OCI-LY3 (cell line): Measurements from ENCODE around the gene CAST.

Source experiments
- H2AFZ ChIP-seq: fragments of 200-600, 300-600 bp; shearing (Covaris generic); 2 replicates; pipeline ENCODE4 v1.6.0; 2014; ENCODE audit warnings: antibody characterized with exemption, low read depth, low read length
- H3K27ac ChIP-seq: fragments of 200-600, 300-600 bp; sonication (generic); 2 replicates; pipeline ENCODE4 v1.5.1; 2014; ENCODE audit warnings: mild to moderate bottlenecking, low read length, moderate library complexity, mixed read lengths
- H3K27me3 ChIP-seq: fragments of 200-600, 300-600 bp; sonication (generic); 2 replicates; pipeline ENCODE4 v1.6.1; 2014; ENCODE audit warnings: low read depth, low read length, mixed read lengths
- H3K36me3 ChIP-seq: fragments of 200-600, 300-600 bp; sonication (generic); replicated peaks from 2 replicates; pipeline ENCODE3; 2014; ENCODE audit warnings: low read depth, low read length, mixed read lengths
- H3K4me1 ChIP-seq: fragments of 300-600, 200-600 bp; sonication (generic); 2 replicates; pipeline ENCODE4 v1.6.1; 2014; ENCODE audit warnings: low read length, mixed read lengths
- H3K4me2 ChIP-seq: fragments of 200-600, 300-600 bp; sonication (generic); 2 replicates; pipeline ENCODE4 v1.6.1; 2014; ENCODE audit warnings: low read length, mixed read lengths
- H3K4me3 ChIP-seq: fragments of 300-600, 200-600 bp; sonication (generic); 2 replicates; pipeline ENCODE4 v1.5.1; 2014; ENCODE audit warnings: antibody characterized with exemption, mild to moderate bottlenecking, low read length, moderate library complexity
- H3K79me2 ChIP-seq: fragments of 300-600, 200-600 bp; shearing (Covaris generic); 2 replicates; pipeline ENCODE4 v1.6.1; 2014; ENCODE audit warnings: mild to moderate bottlenecking, low read length, mixed read lengths
- H3K9ac ChIP-seq: fragments of 300-600, 200-600 bp; shearing (Covaris generic); 2 replicates; pipeline ENCODE4 v1.6.0; 2014; ENCODE audit warnings: mild to moderate bottlenecking, low read length, moderate library complexity
- H3K9me3 ChIP-seq: fragments of 200-600, 300-600 bp; shearing (Covaris generic); 2 replicates; pipeline ENCODE4 v1.6.1; 2014; ENCODE audit warnings: low read length, mixed read lengths; ENCODE audit not compliant: insufficient read depth
- H4K20me1 ChIP-seq: fragments of 200-600, 300-600 bp; sonication (generic); 2 replicates; pipeline ENCODE4 v1.6.1; 2016; ENCODE audit warnings: low read length, mixed read lengths; ENCODE audit not compliant: insufficient read depth
- EZH2phosphoT487 ChIP-seq: fragments of 200-600 bp; shearing (Covaris generic); IDR thresholded peaks from 2 replicates; pipeline ENCODE4 v1.6.1; 2018; ENCODE audit warnings: antibody characterized with exemption, mixed run types, low read depth
- TF ChIP-seq, protein P1 (sequence below): fragments of 200-600, 300-600 bp; sonication (generic); IDR thresholded peaks from 2 replicates; pipeline ENCODE4 v1.5.1; 2014; ENCODE audit warnings: antibody characterized with exemption, low read length, low read depth

The CAST gene

DNA sequence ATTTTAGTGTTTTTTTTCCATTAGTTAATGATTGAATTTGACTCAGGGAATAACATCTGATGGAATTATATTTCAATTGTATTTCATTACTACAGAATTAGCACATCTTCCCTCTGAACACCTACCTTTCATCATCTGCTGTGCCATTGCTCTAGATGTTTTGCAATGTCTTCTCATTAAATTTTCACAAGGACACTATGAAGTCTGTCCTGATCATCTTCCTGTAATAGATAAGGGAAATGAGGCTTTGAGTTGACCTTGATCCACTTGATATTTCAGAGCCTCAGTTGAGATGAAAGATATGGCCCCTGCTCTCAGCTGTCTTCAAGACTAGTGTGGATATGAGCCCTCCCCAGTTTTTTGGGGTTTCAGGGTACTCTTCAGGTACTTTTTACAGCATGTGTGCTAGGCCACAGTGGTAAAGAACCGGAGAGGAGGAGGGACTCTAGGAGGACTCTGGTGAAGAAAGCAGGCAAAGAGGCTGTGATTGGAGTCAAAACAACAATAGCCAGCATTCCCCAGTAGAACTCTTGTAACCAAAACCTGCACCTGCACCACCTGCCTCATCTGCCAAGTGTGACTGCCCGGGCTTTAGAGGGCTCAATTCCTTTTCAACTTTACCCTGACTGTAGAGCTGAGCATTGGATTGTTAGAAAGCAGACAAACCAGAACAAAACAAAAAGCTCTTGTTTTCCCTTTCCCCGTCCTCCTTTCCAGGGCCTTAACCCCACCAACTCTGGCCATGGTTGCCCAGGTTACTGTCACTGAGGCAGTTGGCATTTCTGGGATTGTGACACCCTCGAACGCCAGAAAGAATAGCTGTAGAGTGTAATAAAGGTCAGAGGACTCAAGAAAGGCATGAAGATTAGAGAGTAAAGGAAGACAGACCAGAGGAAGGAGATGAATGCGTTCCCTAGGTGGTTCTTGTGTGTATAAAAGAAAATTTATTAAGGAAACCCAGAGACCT lies 89.3 kb downstream of the CAST start:
- TF ChIP-seq EZH2phosphoT487: no peak
- TF ChIP-seq, protein P1, sequence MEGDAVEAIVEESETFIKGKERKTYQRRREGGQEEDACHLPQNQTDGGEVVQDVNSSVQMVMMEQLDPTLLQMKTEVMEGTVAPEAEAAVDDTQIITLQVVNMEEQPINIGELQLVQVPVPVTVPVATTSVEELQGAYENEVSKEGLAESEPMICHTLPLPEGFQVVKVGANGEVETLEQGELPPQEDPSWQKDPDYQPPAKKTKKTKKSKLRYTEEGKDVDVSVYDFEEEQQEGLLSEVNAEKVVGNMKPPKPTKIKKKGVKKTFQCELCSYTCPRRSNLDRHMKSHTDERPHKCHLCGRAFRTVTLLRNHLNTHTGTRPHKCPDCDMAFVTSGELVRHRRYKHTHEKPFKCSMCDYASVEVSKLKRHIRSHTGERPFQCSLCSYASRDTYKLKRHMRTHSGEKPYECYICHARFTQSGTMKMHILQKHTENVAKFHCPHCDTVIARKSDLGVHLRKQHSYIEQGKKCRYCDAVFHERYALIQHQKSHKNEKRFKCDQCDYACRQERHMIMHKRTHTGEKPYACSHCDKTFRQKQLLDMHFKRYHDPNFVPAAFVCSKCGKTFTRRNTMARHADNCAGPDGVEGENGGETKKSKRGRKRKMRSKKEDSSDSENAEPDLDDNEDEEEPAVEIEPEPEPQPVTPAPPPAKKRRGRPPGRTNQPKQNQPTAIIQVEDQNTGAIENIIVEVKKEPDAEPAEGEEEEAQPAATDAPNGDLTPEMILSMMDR: no peak
- Histone ChIP-seq H3K9ac (no peak overlapping the region), H3K4me2 (no peak overlapping the region), H3K27me3 (no peaks in the 10 kb centered on the region), H3K4me1 (peaks cover 11% of the 10 kb centered on the region), H2AFZ (no peak overlapping the region), H4K20me1 (no peaks in the 10 kb centered on the region), H3K4me3 (no peak overlapping the region), H3K27ac (no peak overlapping the region), H3K36me3 (peaks cover 6% of the 10 kb centered on the region), H3K9me3 (no peaks in the 10 kb centered on the region), H3K79me2 (no peaks in the 10 kb centered on the region)

GRCh38 chr5:96752341-96753016 lies 90.3 kb downstream of the CAST start:
- Histone ChIP-seq H2AFZ (no peak overlapping the region), H3K9ac (no peak overlapping the region), H3K4me1 (peaks cover 11% of the 10 kb centered on the region), H3K27ac (no peak overlapping the region), H3K27me3 (no peaks in the 10 kb centered on the region), H3K9me3 (no peaks in the 10 kb centered on the region), H3K79me2 (no peaks in the 10 kb centered on the region), H3K4me3 (no peak overlapping the region), H3K36me3 (peaks cover 5% of the 10 kb centered on the region), H3K4me2 (no peak overlapping the region), H4K20me1 (no peaks in the 10 kb centered on the region)
- TF ChIP-seq, protein P1: peak; percentile 51
- no peak for TF ChIP-seq EZH2phosphoT487

- Histone ChIP-seq H3K4me2 (no peak overlapping the region), H3K9me3 (no peaks in the 10 kb centered on the region), H3K36me3 (peaks cover 4% of the 10 kb centered on the region), H3K27ac (no peak overlapping the region), H3K4me1 (peaks cover 11% of the 10 kb centered on the region), H3K4me3 (no peak overlapping the region), H3K9ac (no peak overlapping the region), H3K79me2 (no peaks in the 10 kb centered on the region), H2AFZ (no peak overlapping the region), H4K20me1 (no peaks in the 10 kb centered on the region), H3K27me3 (no peaks in the 10 kb centered on the region)
- TF ChIP-seq, protein P1: no peak
- TF ChIP-seq EZH2phosphoT487: no peak
Measured at GRCh38 chr5:96753017-96753397, 90.8 kb downstream of the CAST start.

GRCh38 chr5:96753848-96754247 lies 91.7 kb downstream of the CAST start:
- no peaks in the 10 kb centered on the region for H3K9me3 ChIP-seq
- H3K9ac ChIP-seq: no peak overlapping the region
- H3K4me3 ChIP-seq: no peak overlapping the region
- no peak overlapping the region for H3K4me2 ChIP-seq
- H3K27ac ChIP-seq: no peak overlapping the region
- no peaks in the 10 kb centered on the region for H4K20me1 ChIP-seq
- no peaks in the 10 kb centered on the region for H3K79me2 ChIP-seq
- peaks cover 10% of the 10 kb centered on the region for H3K36me3 ChIP-seq
- no peak for TF ChIP-seq EZH2phosphoT487
- TF ChIP-seq, protein P1: no peak
- peaks cover 11% of the 10 kb centered on the region for H3K4me1 ChIP-seq
- H3K27me3 ChIP-seq: no peaks in the 10 kb centered on the region
- H2AFZ ChIP-seq: no peak overlapping the region
